K562 (cell line): ENCODE results near the gene HEPACAM.

Source experiments
- POLR2AphosphoS5 ChIP-seq: IDR thresholded peaks from 2 replicates; pipeline ENCODE4 v1.6.1; 2011; ENCODE audit warnings: mild to moderate bottlenecking, low read depth, low read length, moderate library complexity; ENCODE audit not compliant: control insufficient read depth, insufficient read depth
- TAF1 ChIP-seq: IDR thresholded peaks from 2 replicates; pipeline ENCODE4 v1.6.1; 2011; ENCODE audit warnings: mild to moderate bottlenecking, low read length, moderate library complexity; ENCODE audit not compliant: insufficient read depth, control insufficient read depth, severe bottlenecking; ENCODE audit errors: extremely low read depth
- TCF7 ChIP-seq: sonication (generic); IDR thresholded peaks from 2 replicates; pipeline ENCODE4 v1.6.1; 2016; ENCODE audit warnings: antibody characterized with exemption, borderline replicate concordance
- TF ChIP-seq, protein P1 (sequence below), 3 experiments: IDR thresholded peaks in 2 of 3; conservative IDR thresholded peaks in 1 of 3; 2 replicates each; pipeline ENCODE4 v1.5.1; 2011 to 2012; ENCODE audit warnings: low read length in 3 of 3, mild to moderate bottlenecking in 3 of 3, control low read depth in 2 of 3, improper control_type of control experiment in 1 of 3, inconsistent platforms in 1 of 3, low read depth in 1 of 3, mixed read lengths in 1 of 3, moderate library complexity in 1 of 3; ENCODE audit not compliant: insufficient read depth in 2 of 3

DNA sequence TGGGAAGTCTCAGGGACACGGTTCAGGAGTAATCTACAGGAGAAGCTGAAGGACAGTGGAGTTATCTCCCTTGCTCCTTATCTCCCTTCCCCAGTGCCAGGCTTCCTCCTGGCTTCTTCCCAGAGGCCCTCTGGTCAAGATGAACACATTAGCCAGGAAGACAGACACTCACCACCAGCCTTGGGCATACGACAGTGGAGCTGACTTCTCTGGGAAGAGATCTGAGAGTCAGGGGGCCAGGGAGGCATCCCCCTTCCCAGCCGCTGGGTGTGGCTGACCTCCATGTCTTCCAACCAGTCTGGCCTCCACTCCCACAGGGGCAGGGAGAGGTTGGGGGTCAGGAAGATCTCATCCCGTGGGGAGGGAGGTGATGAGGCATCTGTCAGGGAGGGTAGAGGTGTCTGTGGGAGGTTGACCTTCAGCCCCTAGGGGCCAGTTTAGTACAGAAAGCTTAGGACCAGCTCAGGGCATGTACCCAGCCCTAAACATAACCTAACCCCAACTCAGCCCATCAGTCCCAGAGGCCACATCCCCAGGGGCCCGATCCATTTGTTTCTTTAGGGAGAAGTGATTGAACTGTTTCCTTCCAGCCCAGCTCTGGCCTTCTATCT lies 50.9 kb downstream of the HEPACAM start:
- TF ChIP-seq, protein P1, sequence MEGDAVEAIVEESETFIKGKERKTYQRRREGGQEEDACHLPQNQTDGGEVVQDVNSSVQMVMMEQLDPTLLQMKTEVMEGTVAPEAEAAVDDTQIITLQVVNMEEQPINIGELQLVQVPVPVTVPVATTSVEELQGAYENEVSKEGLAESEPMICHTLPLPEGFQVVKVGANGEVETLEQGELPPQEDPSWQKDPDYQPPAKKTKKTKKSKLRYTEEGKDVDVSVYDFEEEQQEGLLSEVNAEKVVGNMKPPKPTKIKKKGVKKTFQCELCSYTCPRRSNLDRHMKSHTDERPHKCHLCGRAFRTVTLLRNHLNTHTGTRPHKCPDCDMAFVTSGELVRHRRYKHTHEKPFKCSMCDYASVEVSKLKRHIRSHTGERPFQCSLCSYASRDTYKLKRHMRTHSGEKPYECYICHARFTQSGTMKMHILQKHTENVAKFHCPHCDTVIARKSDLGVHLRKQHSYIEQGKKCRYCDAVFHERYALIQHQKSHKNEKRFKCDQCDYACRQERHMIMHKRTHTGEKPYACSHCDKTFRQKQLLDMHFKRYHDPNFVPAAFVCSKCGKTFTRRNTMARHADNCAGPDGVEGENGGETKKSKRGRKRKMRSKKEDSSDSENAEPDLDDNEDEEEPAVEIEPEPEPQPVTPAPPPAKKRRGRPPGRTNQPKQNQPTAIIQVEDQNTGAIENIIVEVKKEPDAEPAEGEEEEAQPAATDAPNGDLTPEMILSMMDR (IDR thresholded peaks at IDR 0.05 in 2 of 3, conservative IDR thresholded peaks at IDR 0.05 in 1 of 3; ENCODE audit: insufficient read depth in 2 of 3, low read depth in 1 of 3, low read length in 3 of 3): no peak
- no peak for TF ChIP-seq POLR2AphosphoS5
- no peak for TF ChIP-seq TCF7
- TF ChIP-seq TAF1: no peak
